IMR-90 (cell line): Measurements from ENCODE around the gene TMEM82. TPM values are rescaled to one million over a fixed set of nuclear protein-coding genes. Genes with fewer than 3 reads are reported as not detected.

Source experiments
- ATAC-seq: fragments of 200-7000 bp; cut with Tn5 transposase; 2 replicates; pipeline ENCODE4 v1.9.1; 2020; ENCODE audit warnings: low read depth, mild to moderate bottlenecking, moderate library complexity
- BruUV-seq: library from RNA; stranded (reverse); fragments of 400-500 nt; replicated peaks from 2 replicates; lab custom pipeline; 2021; lab: Mats Ljungman, UMichigan
- CTCF ChIA-PET: fragments of 300-600 bp; formaldehyde crosslinking; extraction: SDS; loops from one replicate; lab custom pipeline; 2021; ENCODE audit warnings: antibody characterized with exemption; lab: Yijun Ruan, JAX
- POLR2A ChIA-PET: fragments of 300-600 bp; sonication (Branson Sonifier 250); formaldehyde crosslinking; loops from one replicate; lab custom pipeline; 2022; ENCODE audit warnings: antibody characterized with exemption; ENCODE audit not compliant: unreplicated experiment; lab: Charles Lee
- DNase-seq: peaks from one replicate; pipeline ENCODE4 v3.0.0; 2013
- H2AFZ ChIP-seq: replicated peaks from 2 replicates; pipeline ENCODE3; 2013; ENCODE audit warnings: low read length, mild to moderate bottlenecking; ENCODE audit not compliant: poor library complexity
- H2AK5ac ChIP-seq: 2 replicates; pipeline ENCODE4 v1.6.1; 2013; ENCODE audit warnings: low read depth, low read length, inconsistent platforms
- H2AK9ac ChIP-seq: replicated peaks from 2 replicates; pipeline ENCODE3; 2013; ENCODE audit warnings: mild to moderate bottlenecking, low read depth, low read length, moderate library complexity; ENCODE audit not compliant: poor library complexity
- H2BK120ac ChIP-seq: 2 replicates; pipeline ENCODE4 v1.6.1; 2013; ENCODE audit warnings: low read depth, low read length, inconsistent platforms
- H2BK15ac ChIP-seq: 3 replicates; pipeline ENCODE4 v1.6.1; 2013; ENCODE audit warnings: low read depth, low read length, inconsistent platforms
- H2BK20ac ChIP-seq: 2 replicates; pipeline ENCODE4 v1.6.1; 2013; ENCODE audit warnings: low read depth, mild to moderate bottlenecking, inconsistent platforms, low read length, moderate library complexity
- H2BK5ac ChIP-seq: 2 replicates; pipeline ENCODE4 v1.6.1; 2013; ENCODE audit warnings: mild to moderate bottlenecking, low read depth, low read length, inconsistent platforms; ENCODE audit not compliant: poor library complexity, severe bottlenecking
- H3K14ac ChIP-seq: replicated peaks from 2 replicates; pipeline ENCODE4 v1.6.1; 2013; ENCODE audit warnings: low read depth, low read length, inconsistent platforms
- H3K18ac ChIP-seq: 2 replicates; pipeline ENCODE4 v1.6.1; 2013; ENCODE audit warnings: low read depth, low read length, control low read depth
- H3K23ac ChIP-seq: 2 replicates; pipeline ENCODE4 v1.6.1; 2013; ENCODE audit warnings: low read depth, low read length, inconsistent platforms
- H3K27ac ChIP-seq: 2 replicates; pipeline ENCODE4 v1.5.1; 2013; ENCODE audit warnings: mild to moderate bottlenecking, control low read depth, low read length; ENCODE audit not compliant: insufficient read depth
- H3K27me3 ChIP-seq: 2 replicates; pipeline ENCODE4 v1.6.1; 2013; ENCODE audit warnings: low read length; ENCODE audit not compliant: control insufficient read depth, insufficient read depth
- H3K36me3 ChIP-seq: 2 replicates; pipeline ENCODE4 v1.6.1; 2013; ENCODE audit warnings: low read length, mixed read lengths; ENCODE audit not compliant: control insufficient read depth, insufficient read depth
- H3K4ac ChIP-seq: 2 replicates; pipeline ENCODE4 v1.6.1; 2013; ENCODE audit warnings: low read depth, low read length, inconsistent platforms
- H3K4me1 ChIP-seq: 2 replicates; pipeline ENCODE4 v1.6.1; 2013; ENCODE audit warnings: low read length, mixed read lengths; ENCODE audit not compliant: control insufficient read depth, insufficient read depth
- H3K4me2 ChIP-seq: 2 replicates; pipeline ENCODE4 v1.6.1; 2013; ENCODE audit warnings: low read depth, mild to moderate bottlenecking, control low read depth, low read length, moderate library complexity
- H3K4me3 ChIP-seq: 2 replicates; pipeline ENCODE4 v1.5.1; 2013; ENCODE audit warnings: low read depth, mild to moderate bottlenecking, control low read depth, low read length, moderate library complexity; ENCODE audit not compliant: insufficient read depth
- H3K56ac ChIP-seq: 2 replicates; pipeline ENCODE4 v1.6.1; 2013; ENCODE audit warnings: low read length, inconsistent platforms; ENCODE audit not compliant: insufficient read depth; ENCODE audit errors: extremely low read depth
- H3K79me1 ChIP-seq, 2 experiments: 2 replicates each; pipeline ENCODE4 v1.6.1; 2013; ENCODE audit warnings: low read length in 2 of 2, inconsistent platforms in 1 of 2, low read depth in 1 of 2
- H3K9ac ChIP-seq: 2 replicates; pipeline ENCODE4 v1.6.1; 2013; ENCODE audit warnings: low read depth, low read length, control low read depth
- H3K9me1 ChIP-seq: 2 replicates; pipeline ENCODE4 v1.6.1; 2013; ENCODE audit warnings: low read length, inconsistent platforms; ENCODE audit not compliant: insufficient read depth
- H3K9me3 ChIP-seq: 2 replicates; pipeline ENCODE4 v1.6.1; 2013; ENCODE audit warnings: low read length; ENCODE audit not compliant: control insufficient read depth, insufficient read depth
- H4K20me1 ChIP-seq: 2 replicates; pipeline ENCODE4 v1.6.1; 2013; ENCODE audit warnings: low read length, inconsistent platforms; ENCODE audit not compliant: insufficient read depth
- H4K5ac ChIP-seq: 2 replicates; pipeline ENCODE4 v1.6.1; 2013; ENCODE audit warnings: mild to moderate bottlenecking, low read depth, low read length, control low read depth
- H4K8ac ChIP-seq, 2 experiments: 2 replicates each; pipeline ENCODE4 v1.6.1; 2013; ENCODE audit warnings: low read depth in 2 of 2, low read length in 2 of 2, control low read depth in 1 of 2, inconsistent platforms in 1 of 2
- H4K91ac ChIP-seq: 2 replicates; pipeline ENCODE4 v1.6.1; 2013; ENCODE audit warnings: low read depth, low read length, inconsistent platforms; ENCODE audit not compliant: insufficient read depth
- BHLHE40 ChIP-seq: fragments of 150-350 bp; IDR thresholded peaks from 2 replicates; pipeline ENCODE4 v1.6.1; 2016; ENCODE audit warnings: mild to moderate bottlenecking, low read depth, low read length
- CEBPB ChIP-seq: IDR thresholded peaks from 2 replicates; pipeline ENCODE4 v1.6.1; 2012; ENCODE audit warnings: low read depth, low read length, improper control_type of control experiment
- CHD1 ChIP-seq: IDR thresholded peaks from 2 replicates; pipeline ENCODE4 v1.6.1; 2012; ENCODE audit warnings: low read depth, low read length, improper control_type of control experiment
- ELK1 ChIP-seq: fragments of 150-350 bp; IDR thresholded peaks from 2 replicates; pipeline ENCODE4 v1.6.1; 2016; ENCODE audit warnings: low read depth, mild to moderate bottlenecking, low read length, moderate library complexity, borderline replicate concordance
- FOS ChIP-seq: fragments of 150-350 bp; IDR thresholded peaks from 2 replicates; pipeline ENCODE4 v1.6.1; 2016; ENCODE audit warnings: low read depth, low read length
- MAFK ChIP-seq: IDR thresholded peaks from 2 replicates; pipeline ENCODE4 v1.6.1; 2012; ENCODE audit warnings: low read depth, low read length, improper control_type of control experiment
- MAZ ChIP-seq: IDR thresholded peaks from 2 replicates; pipeline ENCODE4 v1.6.1; 2012; ENCODE audit warnings: low read depth, mild to moderate bottlenecking, low read length, improper control_type of control experiment, moderate library complexity, borderline replicate concordance
- MXI1 ChIP-seq: IDR thresholded peaks from 2 replicates; pipeline ENCODE4 v1.6.1; 2012; ENCODE audit warnings: low read depth, mild to moderate bottlenecking, low read length, moderate library complexity, borderline replicate concordance
- NFE2L2 ChIP-seq: fragments of 150-350 bp; IDR thresholded peaks from 2 replicates; pipeline ENCODE4 v1.6.1; 2016; ENCODE audit warnings: low read depth, mild to moderate bottlenecking, low read length
- POLR2A ChIP-seq: IDR thresholded peaks from 2 replicates; pipeline ENCODE4 v1.6.1; 2012; ENCODE audit warnings: mild to moderate bottlenecking, low read depth, low read length
- RAD21 ChIP-seq: IDR thresholded peaks from 2 replicates; pipeline ENCODE4 v1.6.1; 2012; ENCODE audit warnings: low read length, improper control_type of control experiment
- RCOR1 ChIP-seq: IDR thresholded peaks from 2 replicates; pipeline ENCODE4 v1.6.1; 2012; ENCODE audit warnings: mild to moderate bottlenecking, low read length, improper control_type of control experiment; ENCODE audit not compliant: insufficient replicate concordance
- RFX5 ChIP-seq: IDR thresholded peaks from 2 replicates; pipeline ENCODE4 v1.8.0; 2012; ENCODE audit warnings: low read depth, mild to moderate bottlenecking, low read length, moderate library complexity
- SMC3 ChIP-seq: fragments of 150-350 bp; IDR thresholded peaks from 2 replicates; pipeline ENCODE4 v1.6.1; 2016; ENCODE audit warnings: low read depth, mild to moderate bottlenecking, antibody characterized with exemption, low read length, moderate library complexity
- USF2 ChIP-seq: fragments of 150-350 bp; IDR thresholded peaks from 2 replicates; pipeline ENCODE4 v1.6.1; 2017; ENCODE audit warnings: mild to moderate bottlenecking, antibody characterized with exemption, low read length, low read depth
- WGBS, 2 experiments: methylation state at CpG; one replicate each; pipeline versions ENCODE4 v1.1.5 to v1.1.7; 2013; ENCODE audit warnings: missing lambda C conversion rate in 2 of 2; ENCODE audit not compliant: insufficient read length in 1 of 2; ENCODE audit errors: extremely low coverage in 2 of 2; 5-methylcytosine and 5-hydroxymethylcytosine counted together
- dilution Hi-C: fragments of 300-500 bp; cut with HindIII; formaldehyde crosslinking; loops from one replicate; pipeline ENCODE4 v1.14.3; 2018; ENCODE audit warnings: low sequenced_read_pairs; ENCODE audit not compliant: unreplicated experiment
- in situ Hi-C: fragments of 300-500 bp; cut with MboI; formaldehyde crosslinking; loops from 3 replicates; pipeline ENCODE4 v1.14.3; 2019; ENCODE audit warnings: low sequenced_read_pairs, inconsistent platforms, mixed read lengths
- intact Hi-C: fragments of 100-400 bp; cut with micrococcal nuclease; formaldehyde crosslinking; loops from 2 replicates; pipeline ENCODE4 v1.10.0; 2022
- polyA plus RNA-seq, 3 experiments: library from polyadenylated mRNA; depleted of rRNA; stranded (reverse); fragments of >200 nt; gene quantifications; 2 replicates each; pipeline ENCODE4 v1.2.3, GENCODE V29; 2012; ENCODE audit warnings: low replicate concordance in 1 of 3
- total RNA-seq: library from RNA; depleted of rRNA; stranded (reverse); fragments of >200 nt; gene quantifications from 2 replicates; pipeline ENCODE4 v1.2.3, GENCODE V29; 2012

The TMEM82 gene
- total and polyA plus RNA-seq, 2 of the 4 experiments (the other 2 are of a cell fraction): not detected

- H3K36me3 ChIP-seq: peaks cover 85% of the 10 kb centered on the region
Measured at GRCh38 chr1:15728937-15729657, 13.2 kb upstream of the TMEM82 start.

More at GRCh38 chr1:15728937-15729657, 13.2 kb upstream of the TMEM82 start:
- DNase-seq (no peak), ATAC-seq (no peak)
- dilution Hi-C loops: no loop called here
- H4K8ac ChIP-seq: no peak overlapping the region
- no peak overlapping the region for H4K5ac ChIP-seq
- no peak overlapping the region for H3K56ac ChIP-seq
- no peaks in the 10 kb centered on the region for H4K20me1 ChIP-seq
- no peak overlapping the region for H3K27ac ChIP-seq
- no peak overlapping the region for H2BK5ac ChIP-seq
- no peak overlapping the region for H3K4me2 ChIP-seq
- no peak overlapping the region for H2AFZ ChIP-seq
- no peak overlapping the region for H3K9ac ChIP-seq
- no peak overlapping the region for H2BK120ac ChIP-seq
- peak overlapping the region; percentile 42 for H2AK9ac ChIP-seq
- H3K14ac ChIP-seq: no peak overlapping the region
- H2AK5ac ChIP-seq: no peak overlapping the region
- H3K23ac ChIP-seq: no peak overlapping the region
- POLR2A ChIA-PET: no interaction called here
- H4K91ac ChIP-seq: no peak overlapping the region
- H2BK20ac ChIP-seq: no peak overlapping the region
- H3K4me1 ChIP-seq: no peaks in the 10 kb centered on the region
- H3K4ac ChIP-seq: no peak overlapping the region
- BruUV-seq: no TSS peak
- intact Hi-C loops: no loop called here
- H3K18ac ChIP-seq: no peak overlapping the region
- H3K4me3 ChIP-seq: no peak overlapping the region
- no peak for TF ChIP-seq POLR2A
- TF ChIP-seq ELK1: no peak
- TF ChIP-seq BHLHE40: no peak
- no peak for TF ChIP-seq MAZ
- no peak for TF ChIP-seq RAD21
- TF ChIP-seq CEBPB: no peak
- no peak for TF ChIP-seq MXI1
- no peak for TF ChIP-seq CHD1
- no peak for TF ChIP-seq NFE2L2
- no peak for TF ChIP-seq RFX5
- no peak for TF ChIP-seq RCOR1
- no peak for TF ChIP-seq USF2
- TF ChIP-seq FOS: no peak
- TF ChIP-seq SMC3: no peak
- TF ChIP-seq MAFK: no peak
- no peaks in the 10 kb centered on the region for H3K9me3 ChIP-seq
- 92% methylated on average over 14 of the region's 22 CpGs; no CpG with 5 or more reads in 1 of the 2 experiments for WGBS, 2 experiments
- no peak overlapping the region for H2BK15ac ChIP-seq
- CTCF ChIA-PET: no interaction called here
- H3K9me1 ChIP-seq: no peaks in the 10 kb centered on the region
- peaks cover 0 to 3% of the 10 kb centered on the region in 2 experiments; a peak in 2 of 4 replicates for H3K79me1 ChIP-seq
- in situ Hi-C loops: no loop called here
- H3K27me3 ChIP-seq: no peaks in the 10 kb centered on the region
